WTC11 (cell line): Measurements from ENCODE around the gene XPOT.

ENCODE experiments used
- CREB1 ChIP-seq: sonication (generic); formaldehyde crosslinking; IDR thresholded peaks from 2 replicates; pipeline ENCODE4 v1.8.0; 2023; ENCODE audit warnings: mild to moderate bottlenecking, missing genetic modification reagents
- CTCF ChIP-seq: fragments of 200-600 bp; IDR thresholded peaks from 2 replicates; pipeline ENCODE4 v1.8.0; 2022; ENCODE audit warnings: antibody characterized with exemption
- FOXK1 ChIP-seq: sonication (generic); formaldehyde crosslinking; IDR thresholded peaks from 2 replicates; pipeline ENCODE4 v1.8.0; 2022; ENCODE audit warnings: mild to moderate bottlenecking, moderate library complexity, missing genetic modification reagents
- MAX ChIP-seq: sonication (generic); formaldehyde crosslinking; IDR thresholded peaks from 2 replicates; pipeline ENCODE4 v1.8.0; 2022; ENCODE audit warnings: mild to moderate bottlenecking, missing genetic modification reagents
- MLX ChIP-seq: sonication (generic); formaldehyde crosslinking; IDR thresholded peaks from 2 replicates; pipeline ENCODE4 v1.8.1; 2023; ENCODE audit warnings: mild to moderate bottlenecking, missing genetic modification reagents, moderate library complexity
- MXD4 ChIP-seq: fragments of 250-450 bp; sonication (Bioruptor Pico); IDR thresholded peaks from 2 replicates; pipeline ENCODE4 v1.8.0; 2021; ENCODE audit warnings: mild to moderate bottlenecking, moderate library complexity, borderline replicate concordance
- SMAD4 ChIP-seq: sonication (generic); formaldehyde crosslinking; IDR thresholded peaks from 2 replicates; pipeline ENCODE4 v1.8.0; 2022; ENCODE audit warnings: mild to moderate bottlenecking, missing genetic modification reagents
- ZBTB21 ChIP-seq: sonication (generic); formaldehyde crosslinking; IDR thresholded peaks from 2 replicates; pipeline ENCODE4 v1.8.1; 2023; ENCODE audit warnings: mild to moderate bottlenecking, missing genetic modification reagents, borderline replicate concordance
- TF ChIP-seq, protein P1 (sequence below): sonication (generic); formaldehyde crosslinking; IDR thresholded peaks from 2 replicates; pipeline ENCODE4 v1.8.1; 2023; ENCODE audit warnings: mild to moderate bottlenecking, missing genetic modification reagents
- TF ChIP-seq, protein P2 (sequence below): fragments of 250-450 bp; sonication (Bioruptor Pico); IDR thresholded peaks from 2 replicates; pipeline ENCODE4 v1.9.0; 2021; ENCODE audit warnings: moderate library complexity, mild to moderate bottlenecking, inconsistent platforms, borderline replicate concordance
- TF ChIP-seq, protein P3 (sequence below): sonication (generic); formaldehyde crosslinking; IDR thresholded peaks from 2 replicates; pipeline ENCODE4 v1.8.1; 2023; ENCODE audit warnings: mild to moderate bottlenecking, moderate library complexity, missing genetic modification reagents

DNA sequence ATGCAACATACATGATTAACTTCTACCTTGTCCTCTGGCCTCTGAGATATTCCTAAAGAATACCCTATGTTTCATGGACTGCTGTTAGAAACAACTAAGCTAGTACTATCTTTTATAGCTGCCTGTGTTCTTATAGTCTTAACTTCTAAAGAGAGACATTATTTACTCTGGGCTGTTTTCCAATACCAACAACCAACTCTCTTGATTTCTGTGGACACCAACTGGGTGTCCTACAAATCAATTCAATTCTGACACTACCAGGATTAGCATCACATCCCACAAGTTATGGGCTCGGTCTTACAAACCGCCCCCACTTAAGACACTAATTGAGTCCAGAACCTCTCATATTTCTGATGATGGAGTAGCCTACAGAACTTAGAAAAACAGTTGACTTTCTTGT, 8.3 kb downstream of the XPOT start:
- TF ChIP-seq, protein P1, sequence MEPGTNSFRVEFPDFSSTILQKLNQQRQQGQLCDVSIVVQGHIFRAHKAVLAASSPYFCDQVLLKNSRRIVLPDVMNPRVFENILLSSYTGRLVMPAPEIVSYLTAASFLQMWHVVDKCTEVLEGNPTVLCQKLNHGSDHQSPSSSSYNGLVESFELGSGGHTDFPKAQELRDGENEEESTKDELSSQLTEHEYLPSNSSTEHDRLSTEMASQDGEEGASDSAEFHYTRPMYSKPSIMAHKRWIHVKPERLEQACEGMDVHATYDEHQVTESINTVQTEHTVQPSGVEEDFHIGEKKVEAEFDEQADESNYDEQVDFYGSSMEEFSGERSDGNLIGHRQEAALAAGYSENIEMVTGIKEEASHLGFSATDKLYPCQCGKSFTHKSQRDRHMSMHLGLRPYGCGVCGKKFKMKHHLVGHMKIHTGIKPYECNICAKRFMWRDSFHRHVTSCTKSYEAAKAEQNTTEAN: no peak
- TF ChIP-seq ZBTB21 (no peak), CTCF (no peak), MXD4 (no peak), SMAD4 (CRISPR knock-in tag) (no peak), MAX (no peak), FOXK1 (CRISPR knock-in tag) (no peak), CREB1 (CRISPR knock-in tag) (no peak), MLX (CRISPR knock-in tag) (no peak)
- TF ChIP-seq, protein P2, sequence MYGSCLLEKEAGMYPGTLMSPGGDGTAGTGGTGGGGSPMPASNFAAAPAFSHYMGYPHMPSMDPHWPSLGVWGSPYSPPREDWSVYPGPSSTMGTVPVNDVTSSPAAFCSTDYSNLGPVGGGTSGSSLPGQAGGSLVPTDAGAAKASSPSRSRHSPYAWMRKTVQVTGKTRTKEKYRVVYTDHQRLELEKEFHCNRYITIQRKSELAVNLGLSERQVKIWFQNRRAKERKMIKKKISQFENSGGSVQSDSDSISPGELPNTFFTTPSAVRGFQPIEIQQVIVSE (CRISPR knock-in tag): no peak
- TF ChIP-seq, protein P3, sequence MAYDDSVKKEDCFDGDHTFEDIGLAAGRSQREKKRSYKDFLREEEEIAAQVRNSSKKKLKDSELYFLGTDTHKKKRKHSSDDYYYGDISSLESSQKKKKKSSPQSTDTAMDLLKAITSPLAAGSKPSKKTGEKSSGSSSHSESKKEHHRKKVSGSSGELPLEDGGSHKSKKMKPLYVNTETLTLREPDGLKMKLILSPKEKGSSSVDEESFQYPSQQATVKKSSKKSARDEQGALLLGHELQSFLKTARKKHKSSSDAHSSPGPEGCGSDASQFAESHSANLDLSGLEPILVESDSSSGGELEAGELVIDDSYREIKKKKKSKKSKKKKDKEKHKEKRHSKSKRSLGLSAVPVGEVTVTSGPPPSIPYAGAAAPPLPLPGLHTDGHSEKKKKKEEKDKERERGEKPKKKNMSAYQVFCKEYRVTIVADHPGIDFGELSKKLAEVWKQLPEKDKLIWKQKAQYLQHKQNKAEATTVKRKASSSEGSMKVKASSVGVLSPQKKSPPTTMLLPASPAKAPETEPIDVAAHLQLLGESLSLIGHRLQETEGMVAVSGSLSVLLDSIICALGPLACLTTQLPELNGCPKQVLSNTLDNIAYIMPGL: no peak
